Activated CD8-positive, alpha-beta memory T cell treated with anti-CD3 and anti-CD28 coated beads for 1 hour (primary cell): ENCODE data around the gene SPTSSB.

Experiments used
- DNase-seq, 2 donors: peaks; one replicate each; pipeline ENCODE4 v3.0.0-alpha.2; 2020; ENCODE audit warnings: low read depth in 1 of 2; ENCODE audit errors: extremely low read depth in 1 of 2

Gene SPTSSB, protein sequence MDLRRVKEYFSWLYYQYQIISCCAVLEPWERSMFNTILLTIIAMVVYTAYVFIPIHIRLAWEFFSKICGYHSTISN

DNA sequence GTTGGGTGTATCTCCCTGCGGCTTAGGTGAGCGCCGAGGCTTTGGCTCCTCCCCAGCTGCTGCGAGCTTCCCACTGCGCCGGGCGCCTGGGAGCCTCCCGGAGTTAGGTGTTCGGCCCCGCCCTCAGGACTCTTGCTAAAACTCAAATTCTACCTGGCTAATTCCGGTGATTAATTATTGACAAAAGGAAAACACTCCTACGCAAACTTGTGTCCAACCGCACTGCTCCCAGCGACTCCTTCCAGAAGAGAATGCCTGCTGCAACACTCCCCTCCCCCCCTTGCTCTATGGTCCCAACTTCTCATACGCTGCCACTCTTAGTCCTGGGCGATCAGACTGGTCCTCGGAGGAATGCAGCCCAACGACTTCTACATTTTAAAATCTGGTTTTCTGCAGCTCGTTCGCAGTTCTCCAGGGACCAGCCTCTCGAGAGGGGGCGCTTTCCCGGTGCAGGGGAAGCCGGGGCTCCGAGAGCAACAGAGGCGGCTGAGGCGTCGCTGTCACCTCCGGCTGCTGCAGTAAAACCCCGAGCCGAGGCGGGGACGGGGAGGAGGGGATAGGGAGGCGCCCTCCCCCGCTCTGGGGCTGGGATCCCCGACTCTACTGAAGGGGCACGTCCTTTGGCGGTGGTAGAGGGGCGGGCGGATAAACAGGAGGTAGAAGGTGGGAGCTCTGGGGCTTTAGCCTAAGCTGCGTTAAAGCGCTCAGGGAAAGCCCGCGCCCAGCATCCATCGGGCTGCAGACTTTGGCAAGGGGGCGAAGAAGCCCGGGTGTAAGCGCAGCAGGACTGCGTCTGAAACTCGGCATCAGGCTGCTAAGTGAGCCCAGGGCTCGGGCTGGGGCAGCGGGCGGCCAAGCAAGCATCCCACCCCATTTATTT is at the start of gene SPTSSB:
TSS of gene SPTSSB (minus strand) at position 77 of the 880 bp plus-strand sequence. CDS start 25,194 bp downstream, outside the sequence.
- peak in 1 of 2 donors; percentile 19 for DNase-seq

DNA sequence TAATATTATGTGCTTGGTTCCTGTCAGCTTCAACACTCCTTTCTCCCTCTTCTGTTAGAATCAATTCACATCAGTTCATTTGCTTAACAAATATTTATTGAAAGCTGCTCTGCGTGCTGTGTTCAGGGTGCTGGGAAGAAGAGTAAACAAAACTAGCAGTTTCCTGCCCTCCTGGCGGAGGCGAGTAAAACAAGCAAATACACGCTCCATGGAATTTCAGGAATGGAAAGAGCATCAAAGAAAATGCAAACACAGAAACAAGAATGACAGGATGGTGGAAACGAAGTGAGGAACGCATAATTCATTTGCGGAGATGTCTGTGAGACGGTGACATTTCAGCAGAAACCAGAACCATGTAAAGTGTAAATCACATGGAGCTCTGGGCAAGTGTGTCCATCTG is 49.4 kb upstream of the SPTSSB start:
- no peak for DNase-seq

DNA sequence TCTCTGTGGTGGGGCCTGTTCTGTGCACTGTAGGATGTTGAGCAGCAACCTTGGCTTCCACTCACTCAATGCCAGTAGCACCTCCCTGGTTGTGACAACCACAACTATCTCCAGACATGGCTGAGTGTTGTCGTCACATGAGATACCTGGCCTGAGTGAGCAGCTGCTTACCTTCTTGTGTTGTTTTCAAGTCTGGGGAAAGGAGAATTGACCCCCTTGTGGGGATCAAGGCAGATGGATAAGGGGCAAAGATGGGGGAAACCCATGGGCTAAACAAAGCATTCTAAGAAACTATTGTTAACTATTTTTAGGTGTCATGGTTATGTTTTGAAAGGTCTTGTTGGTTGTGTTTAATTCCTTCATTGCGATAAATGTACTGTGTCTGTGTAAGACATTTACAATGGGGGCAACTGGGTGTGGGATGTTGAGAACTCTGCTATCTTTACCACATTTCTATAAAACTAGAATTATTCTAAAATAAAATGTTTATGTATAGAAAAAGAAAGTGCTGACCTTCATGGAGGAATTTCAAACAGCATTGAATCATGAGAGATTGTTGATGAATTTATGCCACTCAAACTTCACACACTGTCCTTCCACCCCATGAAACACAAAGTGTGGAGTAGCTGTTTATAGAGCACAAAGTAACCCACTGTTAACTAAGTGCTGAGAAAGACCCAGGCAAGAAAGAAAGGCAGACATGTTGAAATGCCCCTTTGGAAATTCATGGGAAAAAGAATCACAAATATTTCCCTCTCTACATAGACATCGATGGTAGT is 48.4 kb upstream of the SPTSSB start:
- DNase-seq: no peak

DNA sequence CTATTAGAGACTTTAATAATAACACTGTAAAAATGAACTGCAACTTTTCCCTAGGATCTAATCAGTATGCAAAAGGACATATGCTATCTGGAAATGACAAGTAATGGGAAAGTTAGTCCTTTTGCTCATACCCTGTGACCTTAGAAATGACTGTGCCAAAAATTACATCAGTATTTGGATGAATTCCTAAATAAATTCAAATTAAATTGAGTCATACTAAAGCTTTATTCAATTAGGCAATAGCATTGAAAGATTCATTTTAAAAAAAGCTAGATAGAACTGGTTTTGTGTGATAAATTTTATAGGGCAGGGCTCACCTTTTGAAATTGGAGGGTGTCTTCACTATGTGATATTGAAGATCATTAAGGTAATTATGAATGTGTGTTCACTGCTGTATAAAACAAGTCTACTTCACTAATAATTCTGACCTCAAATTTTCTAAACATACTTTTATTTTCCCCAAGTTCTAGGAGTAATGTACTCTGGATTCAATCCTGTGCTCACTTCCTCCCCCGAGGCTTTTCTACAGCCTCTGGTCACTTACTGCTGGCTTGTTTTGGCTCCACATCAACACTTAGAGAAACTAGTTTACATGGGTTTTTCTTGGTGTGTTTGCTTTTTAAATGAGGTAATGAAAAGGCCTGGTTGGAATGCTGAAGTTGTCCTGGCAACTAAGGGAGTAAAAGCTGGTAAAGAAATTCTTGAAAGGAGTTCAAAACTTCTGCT is 44.4 kb upstream of the SPTSSB start:
- no peak for DNase-seq

DNA sequence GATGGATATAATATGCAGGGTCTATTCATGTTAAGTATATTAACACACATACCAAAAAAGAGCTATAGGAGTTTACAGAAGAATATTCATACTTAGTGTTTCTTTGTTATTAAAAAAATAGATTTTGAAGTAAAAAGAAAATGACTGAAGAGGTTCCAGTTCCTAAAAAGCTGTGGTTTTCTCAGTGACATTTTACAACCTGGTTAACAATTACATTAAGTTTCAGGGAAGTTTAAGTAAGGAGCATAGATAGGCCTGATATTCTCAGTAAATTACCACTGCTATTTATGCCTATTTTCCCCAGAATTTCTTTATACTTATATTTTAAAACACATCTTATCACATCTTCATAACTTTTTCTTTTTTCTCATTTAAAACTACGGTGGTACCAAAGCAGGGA is 43.6 kb upstream of the SPTSSB start:
- no peak for DNase-seq

DNA sequence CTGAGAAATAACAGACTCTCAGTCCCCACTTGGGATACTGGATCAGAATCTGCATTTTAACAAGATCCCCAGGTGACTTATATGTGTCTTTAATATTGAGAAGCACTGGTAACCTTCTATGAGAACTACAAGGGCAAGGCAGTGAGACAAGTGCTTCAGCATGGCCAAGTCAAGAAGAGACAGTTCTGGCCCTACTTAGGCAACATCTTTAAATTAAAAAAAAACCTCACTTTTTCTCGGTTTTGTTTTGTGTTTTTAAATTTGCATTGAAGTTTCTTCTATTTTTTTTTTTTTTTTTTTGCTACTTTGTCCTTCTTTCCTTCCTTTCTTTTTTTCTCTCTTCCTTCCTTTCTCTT is 42.5 kb upstream of the SPTSSB start:
- DNase-seq: no peak

DNA sequence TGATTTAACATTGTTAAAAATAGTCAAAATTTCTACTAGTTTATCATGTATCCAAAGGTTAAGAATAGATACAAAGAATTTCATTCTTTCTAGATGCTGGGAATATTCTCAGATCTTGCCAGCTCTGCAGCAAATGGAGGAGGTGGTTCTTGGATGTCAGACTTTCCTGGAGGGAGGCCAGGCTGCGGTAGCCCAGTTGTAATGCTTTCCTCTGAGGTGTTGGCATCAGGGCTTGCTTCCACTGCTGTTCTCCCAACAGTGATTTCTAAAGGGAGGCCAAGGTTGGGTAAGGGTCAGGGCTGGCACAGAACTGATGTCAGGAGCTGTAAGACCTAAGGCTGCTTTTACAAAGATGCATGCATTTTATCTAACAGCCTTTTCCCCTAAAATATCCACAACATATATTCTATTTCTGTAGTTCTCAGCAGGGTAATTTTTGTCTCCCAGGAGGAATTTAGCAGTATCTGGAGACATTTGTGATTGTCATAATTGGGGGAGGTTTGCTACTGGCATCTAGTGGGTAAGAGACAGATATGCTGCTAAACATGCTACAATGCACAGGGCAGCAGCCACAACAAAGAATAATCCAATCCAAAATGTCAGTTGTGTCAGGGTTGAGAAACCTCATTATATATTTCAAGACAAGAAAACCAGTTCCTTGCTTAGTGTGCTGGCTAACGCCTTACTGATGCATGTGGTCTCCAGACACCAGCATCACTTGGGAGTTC is 42.0 kb upstream of the SPTSSB start:
- no peak for DNase-seq

DNA sequence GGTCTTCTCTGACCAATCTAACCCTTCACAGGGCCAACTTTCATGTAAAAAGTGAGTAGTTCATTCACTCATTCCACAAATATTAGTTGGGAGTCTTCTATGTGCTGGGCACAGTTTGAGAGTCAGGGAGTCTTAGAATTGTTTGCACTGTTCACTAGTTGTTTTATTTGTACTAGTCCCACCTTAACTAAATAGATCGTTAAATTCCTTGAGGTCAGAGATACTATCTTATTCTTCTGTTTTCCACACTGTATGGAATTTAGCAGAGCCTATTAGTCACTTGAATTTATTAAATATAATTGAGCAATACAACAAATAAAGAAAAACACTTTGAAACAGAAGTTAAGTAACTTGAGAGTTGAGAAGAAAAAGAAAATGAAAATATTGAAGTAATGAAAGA is 40.8 kb upstream of the SPTSSB start:
- DNase-seq: no peak

DNA sequence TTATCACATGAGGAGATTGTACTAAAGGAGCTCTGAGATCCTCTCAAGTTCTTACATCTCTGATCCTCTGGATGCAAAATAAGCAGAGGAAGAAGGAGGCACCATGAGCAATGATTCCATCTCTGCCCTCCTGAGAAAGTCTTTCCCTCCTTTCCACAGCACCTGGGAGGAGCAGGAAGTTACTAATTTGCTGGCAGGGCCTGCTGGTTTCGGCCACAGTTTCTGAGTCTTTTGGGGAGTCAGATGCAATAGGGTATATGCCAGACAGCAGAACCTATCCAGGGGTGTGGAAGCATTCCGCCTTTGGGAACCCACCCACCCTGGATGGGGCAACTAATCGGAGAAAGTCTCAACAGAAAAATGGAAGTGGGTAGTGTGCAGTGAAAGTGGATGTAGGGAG is 38.5 kb upstream of the SPTSSB start:
- no peak for DNase-seq

DNA sequence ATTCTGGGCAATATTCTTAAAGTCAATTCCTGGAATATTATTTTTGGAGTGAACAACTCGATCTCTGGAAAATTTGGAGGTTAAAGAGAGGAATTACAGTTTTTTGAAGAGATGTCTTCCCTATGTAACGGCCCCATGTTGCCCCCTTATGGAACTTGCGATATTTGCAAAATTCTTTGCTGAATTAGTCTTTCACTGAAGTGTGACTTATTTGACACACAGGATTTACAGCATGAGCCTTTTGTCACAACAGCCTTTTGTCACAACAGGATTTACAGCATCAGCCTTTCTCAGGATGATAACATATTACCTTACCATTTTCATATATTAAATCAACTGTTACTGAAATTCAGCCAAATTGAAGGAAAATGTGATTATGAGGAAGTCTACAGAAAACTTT is 37.8 kb upstream of the SPTSSB start:
- DNase-seq: peak in 1 of 2 donors; percentile 1

DNA sequence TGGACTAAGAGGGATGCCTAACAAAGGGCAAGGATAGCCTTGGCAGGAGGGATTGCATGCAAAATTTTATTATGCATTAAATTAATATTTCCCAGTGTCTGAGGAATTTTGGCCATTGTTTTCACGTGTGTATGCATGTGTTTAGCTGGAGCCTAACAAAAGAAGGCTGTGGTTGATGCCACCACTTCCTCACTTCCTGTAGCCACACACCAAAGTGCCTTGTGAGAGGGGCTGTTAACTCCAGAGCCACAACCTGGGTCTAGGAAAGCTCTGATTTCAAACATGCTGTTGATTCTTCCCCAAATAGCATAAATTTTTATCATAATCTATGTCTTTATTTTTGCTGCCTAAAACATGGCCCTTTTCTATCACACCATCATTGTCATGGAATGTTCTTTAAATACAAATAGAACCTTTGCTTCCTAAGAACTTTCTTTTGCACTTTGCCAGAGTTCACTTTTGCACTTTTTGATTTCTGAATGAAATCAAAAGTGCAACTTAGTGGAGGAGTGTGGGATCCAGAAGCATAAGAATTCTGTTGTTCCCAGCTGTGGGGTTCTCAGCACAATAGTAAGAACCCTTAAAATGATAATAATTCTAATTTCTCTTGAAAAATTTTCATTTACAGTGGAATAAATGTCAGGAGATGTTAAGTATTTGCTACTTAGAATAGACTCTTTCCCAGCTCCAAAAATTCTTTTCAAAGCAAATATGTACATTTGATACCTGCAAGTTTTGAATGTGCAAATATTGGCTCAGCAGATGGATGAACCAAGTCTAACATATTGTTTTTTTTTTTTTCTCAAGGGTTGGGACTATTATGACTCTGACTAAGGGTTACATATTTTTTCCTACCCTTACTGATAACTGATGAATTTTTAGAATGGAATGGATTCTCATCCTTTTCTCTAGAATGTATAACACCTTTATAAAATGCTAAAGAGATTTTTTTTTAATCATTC is 35.6 kb upstream of the SPTSSB start:
- no peak for DNase-seq

DNA sequence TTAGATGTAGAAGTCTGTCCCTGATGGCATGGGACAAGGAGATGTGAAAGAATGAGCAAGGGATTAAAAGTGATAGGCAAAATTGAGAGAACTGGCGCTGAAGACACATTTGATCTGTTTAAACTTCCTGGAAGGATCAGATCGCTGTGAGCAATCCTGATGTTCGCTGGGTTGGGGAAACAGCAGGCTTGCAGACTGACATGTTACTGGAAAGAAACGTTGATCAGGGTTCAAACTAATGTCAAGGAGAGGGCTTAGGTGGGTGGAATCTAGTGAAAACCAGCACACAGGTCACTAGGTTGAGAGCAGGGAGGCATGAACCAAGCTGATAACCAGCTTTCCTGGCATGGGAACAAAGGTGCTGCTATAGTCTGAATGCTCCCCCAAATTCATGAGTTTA is 34.5 kb upstream of the SPTSSB start:
- DNase-seq: no peak

DNA sequence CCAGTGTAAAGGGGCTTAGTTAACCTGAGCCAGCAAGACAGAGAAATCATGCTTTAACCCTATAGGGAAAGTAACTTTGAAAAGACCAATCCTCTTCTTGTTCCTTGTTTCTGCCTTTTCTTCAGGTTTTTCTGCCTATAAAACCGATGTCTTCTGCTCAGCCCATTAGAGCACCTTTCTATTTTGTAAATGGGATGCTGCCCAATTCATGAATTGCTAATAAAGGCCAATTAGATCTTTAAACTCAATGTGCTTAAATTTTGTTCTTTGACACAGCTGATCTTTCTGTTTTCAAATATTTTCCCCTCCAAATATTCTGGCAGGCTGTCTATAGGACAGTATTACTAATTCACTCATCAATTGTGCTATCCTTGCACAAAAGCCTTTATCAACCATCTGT is 33.8 kb upstream of the SPTSSB start:
- no peak for DNase-seq

DNA sequence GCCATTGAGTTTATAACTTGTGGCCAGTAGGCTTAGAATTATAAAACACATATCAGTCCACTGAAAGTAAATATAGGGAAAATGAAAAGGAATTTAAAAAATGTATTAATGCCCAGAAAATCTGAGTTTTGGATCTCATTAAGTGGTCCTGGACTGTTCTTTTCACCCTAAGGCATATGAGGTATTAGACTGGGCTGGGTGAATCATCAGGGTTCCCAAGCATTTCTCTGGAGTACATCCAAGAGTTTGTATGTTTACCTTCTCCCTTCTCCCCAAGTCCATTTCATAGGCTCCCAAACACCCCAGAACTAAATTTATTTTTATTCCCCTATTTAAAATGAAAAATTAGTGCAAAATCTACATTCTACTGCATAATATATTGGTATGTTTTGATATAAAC is 31.9 kb upstream of the SPTSSB start:
- no peak for DNase-seq

DNA sequence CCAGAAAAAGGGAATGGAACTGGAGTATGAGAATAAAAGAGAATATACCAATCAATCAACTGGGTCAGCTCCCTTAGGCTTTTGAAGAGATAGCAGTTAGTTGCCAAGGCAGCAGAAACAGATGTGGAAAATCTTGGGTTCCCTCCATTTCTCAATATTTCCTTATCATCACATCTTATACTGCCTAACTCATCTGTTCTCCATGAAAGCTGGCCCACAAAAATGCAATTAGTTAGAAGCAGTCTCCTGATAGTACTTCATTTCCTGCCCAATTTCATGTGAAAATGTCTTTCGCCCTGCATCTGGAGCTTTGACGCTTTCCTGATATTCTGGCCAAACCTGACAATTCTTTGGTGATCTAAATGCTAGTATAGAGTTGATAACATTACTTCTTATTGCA is 30.1 kb upstream of the SPTSSB start:
- no peak for DNase-seq

DNA sequence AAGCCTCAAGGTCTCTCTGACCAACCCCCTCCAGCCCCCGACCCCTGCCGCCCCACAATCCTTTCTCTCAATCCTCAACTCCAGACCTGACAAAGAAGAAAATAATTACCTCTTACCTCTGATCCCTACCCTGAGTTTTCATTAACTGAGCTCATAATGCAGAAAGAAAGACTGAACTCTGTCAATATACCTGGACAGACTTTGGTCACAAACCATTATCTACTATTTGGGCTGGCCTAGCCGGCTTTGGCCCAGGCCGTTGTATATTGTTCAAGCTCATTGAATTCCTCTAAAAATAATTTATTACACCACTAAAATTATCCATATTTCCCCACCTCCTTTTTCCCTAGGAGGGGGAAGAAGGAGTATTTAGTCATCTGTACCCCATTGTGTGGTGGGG is 29.3 kb upstream of the SPTSSB start:
- no peak for DNase-seq

DNA sequence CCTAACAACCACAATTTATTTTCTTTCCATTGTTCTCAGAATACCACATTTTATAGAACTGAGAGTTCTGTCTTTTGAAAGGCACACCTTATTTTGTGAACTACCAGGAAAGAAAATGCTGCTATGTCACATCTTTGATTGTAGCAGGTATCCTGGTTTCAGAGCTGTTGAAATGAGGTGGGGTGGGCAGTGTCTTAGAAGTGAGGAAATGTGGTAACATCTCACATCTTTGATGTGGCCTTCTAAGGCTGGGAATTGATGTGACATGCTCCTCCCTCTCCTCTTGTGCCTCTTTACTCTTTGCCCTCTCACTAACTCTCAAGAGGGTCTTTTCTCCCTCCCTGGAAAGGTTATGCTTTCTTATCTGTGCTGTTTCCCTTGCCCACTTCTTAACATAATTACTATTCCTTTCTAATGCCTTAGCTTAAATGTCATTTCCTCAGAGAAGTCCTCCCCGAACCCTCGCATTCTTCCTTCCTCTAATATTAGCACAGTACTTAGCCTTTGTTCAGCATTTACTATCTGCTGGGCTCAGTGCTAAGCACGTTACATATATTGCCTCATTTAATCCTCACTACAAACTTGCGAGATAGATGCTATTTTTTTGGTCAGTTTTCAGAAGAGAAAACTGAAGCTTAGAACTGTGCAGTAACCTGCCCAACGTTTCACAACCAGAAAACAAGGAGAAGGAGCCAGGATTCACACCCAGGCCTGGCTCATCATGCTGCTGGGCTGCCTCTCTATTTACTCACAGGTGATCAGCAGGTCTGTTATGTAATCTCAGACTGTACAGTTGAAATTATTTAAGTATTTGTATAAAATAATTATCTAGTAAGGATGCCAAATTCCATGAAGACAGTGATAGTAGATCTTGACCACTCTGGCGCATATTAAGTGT is 24.0 kb upstream of the SPTSSB start:
- DNase-seq: no peak

DNA sequence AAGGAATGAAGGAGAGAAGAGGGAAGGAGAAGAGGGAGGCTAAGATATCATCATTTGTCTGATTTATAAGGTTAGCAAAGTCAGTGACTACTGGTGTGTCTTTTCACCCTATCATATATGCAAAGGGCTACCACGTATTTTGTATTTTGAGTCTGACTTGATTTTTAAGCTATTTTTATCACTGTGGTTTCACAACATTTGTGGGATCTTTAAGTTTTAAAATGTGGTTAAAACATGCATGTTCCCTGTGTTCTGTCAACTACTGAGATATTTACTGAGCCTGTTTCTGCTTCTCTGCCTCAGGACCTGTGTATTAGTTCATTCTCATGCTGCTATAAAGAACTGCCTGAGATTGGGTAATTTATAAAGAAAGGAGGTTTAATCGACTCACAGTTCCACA is 22.5 kb upstream of the SPTSSB start:
- DNase-seq: no peak

DNA sequence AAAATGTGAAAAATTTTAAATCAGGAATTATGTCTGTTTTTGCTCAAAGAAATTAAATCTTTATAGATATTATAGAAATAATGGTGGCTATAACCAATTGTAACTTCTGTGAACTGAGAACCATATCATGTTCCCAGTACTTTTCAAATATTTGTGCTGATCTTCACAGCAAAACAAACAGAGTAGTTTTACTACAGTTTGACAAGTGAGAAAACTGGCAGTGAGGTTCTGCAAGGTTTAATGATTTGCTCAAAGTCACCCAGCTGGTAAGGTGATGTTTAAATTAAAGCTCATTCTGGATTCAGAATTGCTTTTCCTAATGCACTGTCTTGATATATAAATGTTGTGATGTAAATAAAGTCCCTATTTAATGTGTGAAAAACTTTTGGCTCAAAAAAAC is 22.0 kb upstream of the SPTSSB start:
- DNase-seq: no peak
